GM21390 (cell line): Measurements from ENCODE around the gene RAB25.
"Not testable (repeated sequence)": the region's sequence is repeated elsewhere in the genome, so short reads cannot be mapped to it uniquely, and the experiment has no call there.

Experiments used
- ATAC-seq: cut with Tn5 transposase; IDR thresholded peaks from one replicate; pipeline ENCODE4 v1.9.1; 2021; ENCODE audit not compliant: unreplicated experiment

Gene RAB25

DNA sequence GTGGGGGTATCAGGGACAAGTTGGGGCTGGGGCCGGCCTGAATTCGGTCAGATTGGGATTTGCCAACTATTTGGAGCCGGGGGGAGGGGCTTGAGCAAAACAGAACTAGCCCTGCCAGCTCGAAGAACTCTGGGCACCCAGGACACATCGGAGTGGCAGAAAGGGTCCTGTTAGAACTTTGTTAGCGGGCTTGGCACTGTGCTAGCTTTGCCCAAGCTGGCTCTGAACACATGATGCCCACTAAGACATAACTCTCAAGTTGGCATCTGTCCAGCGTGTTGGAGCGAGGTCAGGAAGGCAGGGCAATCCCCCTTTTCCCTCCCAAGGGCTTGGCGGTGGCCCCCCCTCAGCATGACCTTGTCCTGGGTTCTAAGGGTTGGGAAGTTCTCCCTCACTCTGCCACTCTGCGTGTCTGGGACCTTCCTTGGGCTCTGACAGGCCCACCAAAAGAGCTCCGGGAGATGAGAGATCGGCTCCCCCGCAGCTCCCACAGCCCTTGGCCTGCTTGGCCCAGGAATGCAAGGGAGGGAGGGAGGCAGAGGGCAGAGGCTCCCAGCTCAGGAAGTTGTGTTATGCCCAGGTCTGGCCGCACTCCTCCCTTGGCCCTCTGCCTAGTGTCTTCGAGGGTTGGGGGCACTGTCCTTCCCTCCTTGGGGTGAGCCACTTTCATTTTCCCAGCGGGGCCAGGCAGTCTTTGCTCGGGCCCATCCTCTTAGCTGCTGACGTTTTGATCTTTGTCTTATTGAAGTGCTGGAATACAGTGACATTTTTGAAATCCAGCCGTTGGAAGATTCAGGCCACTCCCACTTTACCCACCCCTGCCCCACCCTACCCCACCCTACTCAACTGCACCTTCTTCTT lies 54.8 kb downstream of the RAB25 start:
- ATAC-seq = no peak

DNA sequence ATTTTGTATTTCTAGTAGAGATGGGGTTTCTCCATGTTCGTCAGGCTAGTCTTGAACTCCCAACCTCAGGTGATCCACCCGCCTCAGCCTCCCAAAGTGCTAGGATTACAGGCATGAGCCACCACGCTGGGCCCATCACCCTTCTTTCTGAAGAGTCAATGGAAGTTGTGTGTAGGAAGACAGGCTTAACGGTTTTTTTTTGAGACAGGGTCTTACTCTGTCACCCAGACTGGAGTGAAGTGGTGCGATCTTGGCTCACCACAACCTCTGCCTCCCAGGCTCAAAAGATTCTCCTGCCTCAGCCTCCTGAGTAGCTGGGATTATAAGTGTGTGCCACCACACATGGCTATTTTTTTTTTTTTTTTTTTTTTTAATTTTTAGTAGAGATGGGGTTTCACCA lies 55.8 kb downstream of the RAB25 start:
- not testable (repeated sequence) for ATAC-seq

DNA sequence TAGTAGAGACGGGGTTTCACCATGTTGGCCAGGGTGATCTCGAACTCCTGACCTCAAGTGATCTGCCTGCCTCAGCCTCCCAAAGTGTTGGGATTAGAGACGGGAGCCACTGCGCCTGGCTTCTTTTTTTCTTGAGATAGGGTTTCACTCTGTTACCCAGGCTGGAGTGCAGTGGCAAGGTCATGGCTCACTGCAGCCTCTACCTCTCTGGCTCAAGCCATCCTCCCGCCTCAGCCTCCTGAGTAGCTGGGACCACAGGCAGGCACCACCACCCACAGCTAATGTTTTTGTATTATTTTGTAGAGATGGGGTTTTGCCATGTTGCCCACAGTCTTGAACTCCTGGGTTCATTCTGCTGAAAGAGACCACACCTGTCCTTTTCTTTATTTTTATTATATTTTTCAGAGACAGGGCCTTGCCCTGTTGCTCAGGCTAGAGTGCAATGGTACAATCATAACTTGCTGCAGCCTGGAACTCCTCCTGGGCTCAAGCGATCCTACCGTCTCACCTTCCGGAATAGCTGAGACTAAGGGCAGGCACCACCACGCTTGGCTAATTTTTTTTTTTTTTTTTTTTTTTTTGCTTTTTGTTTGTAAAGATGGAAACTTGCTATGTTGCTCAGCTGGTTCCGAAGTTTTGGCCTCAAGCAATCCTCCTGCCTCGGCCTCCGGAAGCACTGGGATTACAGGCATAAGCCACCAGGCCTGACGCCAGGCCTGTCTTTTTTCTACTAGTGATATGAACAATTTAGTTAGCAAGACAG lies 56.6 kb downstream of the RAB25 start:
- ATAC-seq = no peak

DNA sequence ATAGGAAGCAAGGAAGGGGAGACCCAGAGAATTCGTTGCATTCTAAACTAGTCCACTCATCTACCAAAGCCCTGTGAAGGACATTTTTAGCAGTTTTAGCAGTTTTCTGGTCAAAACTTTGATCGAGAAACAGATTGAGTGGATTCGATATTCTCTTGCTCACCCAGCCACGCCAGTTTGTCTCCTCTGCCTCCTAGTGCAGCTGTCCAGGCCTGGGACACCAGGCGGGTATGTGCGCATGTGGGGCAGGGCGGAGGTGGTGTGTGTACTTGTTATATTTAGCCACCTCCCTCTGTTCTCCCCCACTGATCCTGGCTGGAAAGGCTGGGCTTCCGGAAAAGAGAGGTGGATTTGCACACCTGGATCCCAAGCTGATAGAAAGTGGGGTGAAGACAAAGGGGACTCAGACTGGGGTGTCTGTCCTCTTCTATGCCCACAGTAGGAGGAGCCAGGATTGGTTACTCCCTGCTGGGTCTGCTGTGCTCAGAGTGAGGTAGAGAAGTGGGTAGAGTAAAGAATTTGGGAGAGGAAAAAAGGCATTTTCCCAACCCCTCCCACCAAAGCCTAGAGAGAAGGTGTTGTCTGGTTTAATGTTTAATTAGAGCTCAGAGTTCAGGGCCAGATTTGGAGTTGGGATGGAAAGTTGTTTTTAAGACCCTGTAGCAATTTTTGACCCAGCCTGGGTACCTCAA lies 57.4 kb downstream of the RAB25 start:
- no peak for ATAC-seq

DNA sequence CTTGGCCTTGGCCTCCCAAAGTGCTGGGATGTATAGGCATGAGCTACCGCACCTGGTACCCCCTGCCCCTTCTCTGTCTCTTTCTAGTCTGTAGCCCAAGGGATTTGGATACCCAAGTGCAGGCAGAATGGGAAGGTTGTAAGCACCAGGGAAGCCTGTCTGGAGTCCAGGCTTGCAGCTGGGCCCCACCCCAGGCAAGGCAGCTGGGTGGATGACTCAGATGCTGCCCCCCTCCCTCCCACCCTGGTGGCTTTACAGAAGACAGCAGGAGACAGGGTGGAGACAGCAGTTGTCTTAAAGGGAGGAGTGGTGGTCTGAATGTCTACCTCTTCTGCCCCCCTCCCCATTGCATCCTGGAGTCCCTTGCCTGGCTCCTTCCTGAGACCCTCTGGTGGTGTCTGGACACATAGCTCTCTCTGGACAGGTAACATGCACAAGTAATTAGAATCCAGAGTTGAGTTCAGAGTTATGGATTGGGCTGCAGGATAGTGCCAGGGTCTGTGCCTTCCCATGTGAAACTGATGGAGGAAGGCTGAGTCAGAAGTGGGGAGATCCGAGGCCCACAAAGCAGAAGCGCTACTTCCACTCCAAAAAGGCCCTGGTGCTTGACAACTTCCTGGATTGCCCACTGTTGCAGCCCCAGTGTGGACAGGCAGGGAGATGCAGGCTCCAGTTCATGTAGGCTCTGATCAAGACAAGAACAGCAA lies 58.7 kb downstream of the RAB25 start:
- no peak for ATAC-seq
